Small intestine (tissue), 7 donors: ENCODE data around the gene CECR2. TPM values are rescaled to one million over a fixed set of nuclear protein-coding genes. Genes with fewer than 3 reads are reported as not detected.
"Not testable (repeated sequence)": the region's sequence is repeated elsewhere in the genome, so short reads cannot be mapped to it uniquely, and the experiment has no call there.

ENCODE experiments used
- DNase-seq, 2 donors: peaks; one replicate each; pipeline versions ENCODE4 v3.0.0 to v3.0.0-alpha.2; 2013
- FAIRE-seq: peaks from 2 replicates; lab custom pipeline; 2012; peaks lifted over from hg19 to GRCh38; lab: Jason Lieb, UNC
- H3K27ac ChIP-seq, 3 donors: one replicate each; pipeline ENCODE4 v1.5.1; 2013; ENCODE audit warnings: low read length in 2 of 3, mild to moderate bottlenecking in 2 of 3, control low read depth in 1 of 3, inconsistent platforms in 1 of 3, low read depth in 1 of 3, moderate library complexity in 1 of 3
- H3K27me3 ChIP-seq, 3 donors: one replicate each; pipeline ENCODE4 v1.6.1; 2013; ENCODE audit warnings: low read length in 3 of 3, inconsistent platforms in 1 of 3; ENCODE audit not compliant: control insufficient read depth in 3 of 3, insufficient read depth in 3 of 3
- H3K36me3 ChIP-seq, 3 donors: one replicate each; pipeline ENCODE4 v1.6.1; 2013; ENCODE audit warnings: low read length in 3 of 3, inconsistent platforms in 1 of 3, low read depth in 1 of 3, mild to moderate bottlenecking in 1 of 3, moderate library complexity in 1 of 3; ENCODE audit not compliant: control insufficient read depth in 3 of 3, insufficient read depth in 2 of 3
- H3K4me1 ChIP-seq, 3 donors: one replicate each; pipeline ENCODE4 v1.6.1; 2013; ENCODE audit warnings: low read length in 2 of 3, inconsistent platforms in 1 of 3, low read depth in 1 of 3, mild to moderate bottlenecking in 1 of 3, moderate library complexity in 1 of 3; ENCODE audit not compliant: control insufficient read depth in 3 of 3, insufficient read depth in 2 of 3
- H3K4me3 ChIP-seq, 3 donors: one replicate each; pipeline ENCODE4 v1.5.1; 2013; ENCODE audit warnings: low read length in 3 of 3, control low read depth in 1 of 3, inconsistent platforms in 1 of 3, low read depth in 1 of 3, mild to moderate bottlenecking in 1 of 3, moderate library complexity in 1 of 3
- H3K9me3 ChIP-seq, 2 donors: one replicate each; pipeline ENCODE4 v1.6.1; 2013; ENCODE audit warnings: low read depth in 1 of 2, low read length in 1 of 2; ENCODE audit not compliant: control insufficient read depth in 2 of 2, insufficient read depth in 1 of 2
- WGBS, 3 donors: extraction: QIAGEN DNeasy Blood & Tissue Kit; methylation state at CpG; one replicate each; pipeline ENCODE4 v1.1.7; 2013; 5-methylcytosine and 5-hydroxymethylcytosine counted together
- polyA plus RNA-seq, 4 donors: library from polyadenylated mRNA; stranded (reverse) in 3 of 4; unstranded in 1 of 4; fragments of 200-250 nt in 3 of 4; fragments of 120-200 nt in 1 of 4; gene quantifications; one replicate each; pipeline versions ENCODE4 v1.2.1 to v1.2.3, GENCODE V29; 2013
- donor health status: healthy with polysubstance abuse.
- donor health status: control.
- donor health status: control.
- donor health status: Bipolar disorder and iron deficiency.
- donor health status: healthy.

Gene CECR2
- polyA plus RNA-seq, 4 donors: under 0.01 to 0.84 (median 0.34) TPM

DNA sequence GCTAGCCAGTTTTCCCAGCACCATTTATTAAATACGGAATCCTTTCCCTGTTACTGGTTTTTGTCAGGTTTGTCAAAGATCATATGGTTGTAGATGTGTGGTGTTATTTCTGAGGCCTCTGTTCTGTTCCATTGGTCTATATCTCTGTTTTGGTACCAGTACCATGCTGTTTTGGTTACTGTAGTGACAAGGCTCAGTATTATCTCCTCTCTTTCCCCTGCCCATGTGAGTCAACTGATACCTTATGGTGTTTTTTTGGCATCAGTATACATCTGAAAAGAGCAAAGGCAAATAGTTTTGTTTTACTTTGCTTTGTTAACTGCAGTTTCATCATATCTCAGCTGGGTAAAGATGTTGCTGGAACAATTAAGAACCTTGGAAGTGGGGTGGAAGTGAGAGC lies 152.7 kb downstream of the CECR2 start:
- not testable (repeated sequence) for H3K36me3 ChIP-seq, H3K4me3 ChIP-seq, H3K27ac ChIP-seq, DNase-seq, FAIRE-seq, H3K9me3 ChIP-seq, H3K27me3 ChIP-seq, H3K4me1 ChIP-seq
- WGBS, 3 donors: 91 to 100% (median 98%) methylated on average over 1 of the region's 1 CpG

DNA sequence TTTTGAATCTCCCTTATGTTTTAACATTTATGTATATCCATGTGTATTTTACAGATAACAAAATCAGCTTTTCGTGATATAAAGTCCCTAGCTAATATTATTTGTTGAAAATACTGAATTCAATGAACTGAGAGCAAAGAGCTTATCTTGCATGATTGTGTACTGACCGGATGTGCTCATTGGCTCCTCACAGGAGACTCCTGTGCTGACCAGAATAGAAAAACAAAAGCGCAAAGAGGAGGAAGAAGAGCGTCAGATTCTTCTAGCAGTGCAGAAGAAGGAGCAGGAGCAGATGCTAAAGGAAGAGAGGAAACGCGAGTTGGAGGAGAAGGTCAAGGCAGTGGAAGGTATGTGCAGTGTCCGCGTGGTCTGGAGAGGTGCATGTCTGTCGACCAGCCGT lies 154.7 kb downstream of the CECR2 start:
- WGBS, 3 donors: 87 to 89% (median 88%) methylated on average over 10 of the region's 10 CpGs
- Histone ChIP-seq H3K27ac (no peak overlapping the region), H3K4me3 (no peak overlapping the region), H3K27me3 (no peaks in the 10 kb centered on the region), H3K4me1 (no peaks in the 10 kb centered on the region), H3K36me3 (no peaks in the 10 kb centered on the region), H3K9me3 (no peaks in the 10 kb centered on the region)
- FAIRE-seq: no peak
- no peak for DNase-seq

DNA sequence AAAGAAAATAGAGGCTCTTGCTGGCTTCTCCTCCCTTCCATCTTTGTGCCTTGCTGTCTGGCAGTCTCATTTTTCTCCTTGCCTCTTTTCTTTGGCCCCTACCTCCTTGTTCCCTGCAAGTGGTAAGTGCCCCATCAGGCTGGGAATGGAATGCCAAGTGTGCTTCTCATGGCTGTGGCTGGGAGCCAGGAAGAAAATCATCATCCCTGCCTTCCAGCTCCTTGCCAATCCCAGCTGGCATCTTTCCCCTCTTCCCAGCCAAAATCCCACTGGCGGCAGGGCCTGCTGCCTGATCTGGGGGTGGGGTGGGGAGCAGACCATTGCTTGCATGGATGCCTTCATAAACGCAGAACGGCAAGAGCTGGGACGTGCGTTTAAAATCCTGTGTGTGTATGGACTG lies 167.0 kb downstream of the CECR2 start:
- Histone ChIP-seq H3K27ac (no peak overlapping the region), H3K9me3 (no peaks in the 10 kb centered on the region), H3K36me3 (no peaks in the 10 kb centered on the region), H3K27me3 (no peaks in the 10 kb centered on the region), H3K4me1 (no peaks in the 10 kb centered on the region), H3K4me3 (no peak overlapping the region)
- no peak for FAIRE-seq
- WGBS, 3 donors: 84 to 92% (median 92%) methylated on average over 5 of the region's 5 CpGs
- DNase-seq: no peak

DNA sequence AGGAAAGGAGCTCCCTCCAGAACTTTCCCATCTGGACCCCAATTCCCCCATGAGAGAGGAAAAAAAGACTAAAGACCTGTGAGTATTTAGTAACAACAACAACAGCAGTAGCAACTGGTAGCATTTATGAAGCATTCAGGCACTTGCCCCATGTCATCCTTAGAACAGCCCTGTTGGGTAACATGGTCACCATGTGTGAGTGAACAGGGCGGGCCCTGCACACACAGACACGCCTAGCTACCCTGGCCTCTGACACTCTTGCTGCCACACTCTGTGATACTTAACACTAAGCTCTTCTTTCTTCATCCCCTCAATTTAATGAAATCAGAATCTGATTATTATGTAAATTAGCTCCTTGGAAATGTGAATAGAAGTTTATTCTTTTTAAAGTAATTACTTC lies 167.9 kb downstream of the CECR2 start:
- H3K4me1 ChIP-seq: no peaks in the 10 kb centered on the region
- WGBS, 3 donors: 62 to 81% (median 66%) methylated on average over 2 of the region's 2 CpGs
- FAIRE-seq (no peak), DNase-seq (peak in 1 of 2 donors; percentile 8)
- H3K36me3 ChIP-seq: no peaks in the 10 kb centered on the region
- H3K27me3 ChIP-seq: no peaks in the 10 kb centered on the region
- no peaks in the 10 kb centered on the region for H3K9me3 ChIP-seq
- H3K27ac ChIP-seq: no peak overlapping the region
- H3K4me3 ChIP-seq: no peak overlapping the region

DNA sequence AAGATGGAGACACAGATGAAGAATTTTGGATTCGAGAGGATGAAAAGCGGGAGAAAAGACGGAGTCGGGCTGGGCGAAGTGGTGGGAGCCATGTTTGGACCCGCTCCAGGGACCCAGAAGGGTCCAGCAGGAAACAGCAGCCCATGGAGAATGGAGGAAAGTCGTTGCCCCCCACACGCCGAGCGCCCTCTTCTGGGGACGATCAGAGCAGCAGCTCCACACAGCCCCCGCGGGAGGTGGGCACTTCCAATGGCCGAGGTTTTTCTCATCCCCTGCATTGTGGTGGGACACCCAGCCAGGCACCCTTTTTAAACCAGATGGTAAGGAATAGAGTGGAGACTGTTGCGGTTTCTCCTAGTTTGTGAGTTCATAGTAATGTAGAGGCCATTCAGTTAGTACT lies 171.2 kb downstream of the CECR2 start:
- WGBS, 3 donors: 88 to 92% (median 88%) methylated on average over 15 of the region's 15 CpGs
- Histone ChIP-seq H3K36me3 (no peaks in the 10 kb centered on the region), H3K27ac (no peak overlapping the region), H3K4me3 (no peak overlapping the region), H3K4me1 (no peaks in the 10 kb centered on the region), H3K27me3 (no peaks in the 10 kb centered on the region), H3K9me3 (no peaks in the 10 kb centered on the region)
- DNase-seq: no peak
- no peak for FAIRE-seq

GRCh38 chr22:17541476-17541875 lies 172.2 kb downstream of the CECR2 start:
- H3K9me3 ChIP-seq: no peaks in the 10 kb centered on the region
- H3K4me3 ChIP-seq: no peak overlapping the region
- WGBS, 3 donors: 76 to 86% (median 80%) methylated on average over 7 of the region's 7 CpGs
- DNase-seq: no peak
- no peaks in the 10 kb centered on the region for H3K36me3 ChIP-seq
- no peak overlapping the region for H3K27ac ChIP-seq
- H3K4me1 ChIP-seq: no peaks in the 10 kb centered on the region
- no peaks in the 10 kb centered on the region for H3K27me3 ChIP-seq
- FAIRE-seq: no peak

DNA sequence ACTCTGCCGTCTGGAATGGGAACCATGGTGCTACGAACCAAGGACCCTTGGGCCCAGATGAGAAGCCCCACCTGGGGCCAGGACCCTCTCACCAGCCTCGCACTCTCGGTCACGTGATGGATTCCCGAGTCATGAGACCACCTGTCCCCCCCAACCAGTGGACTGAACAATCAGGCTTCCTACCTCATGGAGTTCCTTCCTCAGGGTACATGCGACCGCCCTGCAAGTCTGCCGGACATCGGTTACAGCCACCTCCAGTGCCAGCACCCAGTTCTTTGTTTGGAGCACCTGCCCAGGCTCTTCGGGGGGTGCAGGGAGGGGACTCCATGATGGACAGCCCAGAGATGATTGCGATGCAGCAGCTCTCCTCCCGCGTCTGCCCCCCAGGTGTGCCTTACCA lies 173.2 kb downstream of the CECR2 start:
- H3K36me3 ChIP-seq: no peaks in the 10 kb centered on the region
- DNase-seq (no peak), FAIRE-seq (no peak)
- 91 to 95% (median 91%) methylated on average over 14 of the region's 14 CpGs for WGBS, 3 donors
- H3K4me3 ChIP-seq: no peak overlapping the region
- no peaks in the 10 kb centered on the region for H3K4me1 ChIP-seq
- H3K9me3 ChIP-seq: no peaks in the 10 kb centered on the region
- H3K27ac ChIP-seq: no peak overlapping the region
- H3K27me3 ChIP-seq: no peaks in the 10 kb centered on the region

DNA sequence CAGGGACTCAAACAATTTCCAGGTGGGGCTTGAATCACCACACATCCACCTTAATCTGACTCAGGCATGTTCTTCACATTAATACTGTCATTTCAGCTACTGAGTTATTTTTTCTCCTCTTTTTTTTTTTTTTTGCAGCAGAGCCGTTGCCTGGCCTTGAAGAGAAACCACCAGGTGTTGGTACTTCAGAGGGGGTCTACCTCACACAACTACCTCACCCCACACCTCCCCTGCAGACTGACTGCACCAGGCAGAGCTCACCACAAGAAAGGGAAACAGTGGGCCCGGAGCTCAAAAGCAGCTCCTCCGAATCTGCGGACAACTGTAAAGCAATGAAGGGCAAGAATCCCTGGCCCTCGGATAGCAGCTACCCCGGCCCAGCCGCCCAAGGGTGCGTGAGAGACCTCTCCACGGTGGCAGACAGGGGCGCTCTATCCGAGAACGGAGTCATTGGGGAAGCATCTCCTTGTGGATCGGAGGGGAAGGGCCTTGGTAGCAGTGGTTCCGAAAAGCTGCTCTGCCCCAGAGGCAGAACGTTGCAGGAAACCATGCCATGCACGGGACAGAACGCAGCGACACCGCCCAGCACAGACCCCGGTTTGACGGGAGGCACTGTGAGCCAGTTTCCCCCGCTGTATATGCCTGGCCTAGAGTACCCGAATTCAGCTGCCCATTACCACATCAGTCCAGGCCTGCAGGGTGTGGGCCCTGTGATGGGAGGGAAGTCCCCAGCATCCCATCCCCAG lies 178.9 kb downstream of the CECR2 start:
- 87 to 89% (median 88%) methylated on average over 23 of the region's 23 CpGs for WGBS, 3 donors

GRCh38 chr22:17548756-17549035 lies 179.4 kb downstream of the CECR2 start:
- Histone ChIP-seq H3K4me1 (no peaks in the 10 kb centered on the region), H3K36me3 (no peaks in the 10 kb centered on the region), H3K27ac (no peak overlapping the region), H3K9me3 (no peaks in the 10 kb centered on the region), H3K27me3 (no peaks in the 10 kb centered on the region), H3K4me3 (no peak overlapping the region)
- FAIRE-seq: no peak
- DNase-seq: no peak
- whole genome bisulfite sequencing, 3 donors: 82 to 94% (median 85%) methylated on average over 5 of the region's 5 CpGs

More for the DNA sequence above, 178.9 kb downstream of the CECR2 start:
- Histone ChIP-seq H3K9me3 (no peaks in the 10 kb centered on the region), H3K27me3 (no peaks in the 10 kb centered on the region), H3K36me3 (no peaks in the 10 kb centered on the region), H3K27ac (no peak overlapping the region), H3K4me3 (no peak overlapping the region), H3K4me1 (no peaks in the 10 kb centered on the region)
- DNase-seq: no peak
- no peak for FAIRE-seq
